ENCODE results near the gene TMEM163. TPM values are rescaled to one million over a fixed set of nuclear protein-coding genes. Genes with fewer than 3 reads are reported as not detected.

TMEM163 gene
- total and polyA plus RNA-seq, 2 of the 13 experiments (the other 11 are each of a cell fraction or from before 2014, with no cell fraction given), result 0.05 TPM; not detected in 1

GRCh38 chr2:134677856-134678756 lies 40.7 kb downstream of the TMEM163 start:
- no peaks in the 10 kb centered on the region for H3K79me2 ChIP-seq (ENCODE audit: insufficient read depth, low read length)
- peaks cover 1 to 38% of the 10 kb centered on the region in 2 experiments; a peak in 3 of 5 replicates for H3K27me3 ChIP-seq (ENCODE audit: control insufficient read depth in 1 of 2, insufficient read depth in 2 of 2, low read length in 2 of 2)
- H3K27ac ChIP-seq (ENCODE audit: extremely low read length, insufficient read depth, low read length), result no peak overlapping the region
- ATAC-seq (peak; percentile 65), DNase-seq (ENCODE audit: low spot score) (no peak), FAIRE-seq (no peak)
- CTCF ChIA-PET (ENCODE audit: low intra/inter-chr PET ratio, low total read pairs), result no interaction called here
- no peak overlapping the region for H3K9ac ChIP-seq (ENCODE audit: insufficient read depth, low read depth, low read length)
- H3K9me3 ChIP-seq (ENCODE audit: low read length), result no peaks in the 10 kb centered on the region
- TF ChIP-seq MAX (IDR thresholded peaks at IDR 0.05), result 0 out of 2 replicates have a peak, but pooled peaks have one; percentile 37
- 0 out of 2 replicates have a peak, but pooled peaks have one; percentile 13 for TF ChIP-seq SALL1 (CRISPR knock-in tag; IDR thresholded peaks at IDR 0.05)
- TF ChIP-seq NFAT5 (CRISPR knock-in tag; IDR thresholded peaks at IDR 0.05), result no peak
- 0 out of 2 replicates have a peak, but pooled peaks have one; percentile 17 for TF ChIP-seq HNF1B (CRISPR knock-in tag; IDR thresholded peaks at IDR 0.05)
- no peak overlapping the region for H3K4me3 ChIP-seq (replicated peaks in 1 of 3; ENCODE audit: insufficient read depth in 1 of 3, low read depth in 2 of 3, low read length in 3 of 3)
- WGBS (ENCODE audit: low lambda C conversion rate), result 13% methylated on average over 20 of the region's 20 CpGs
- intact Hi-C loops (cut with micrococcal nuclease; ENCODE audit: unreplicated experiment) (no loop called here), in situ Hi-C loops (cut with HindIII; ENCODE audit: extremely low pct_ligation_motif_present, low pct_unique_long_range_greater_than_20kb) (no loop called here)
- H2AFZ ChIP-seq (ENCODE audit: low read length), result no peak overlapping the region
- BruUV-seq (replicated peaks), result no TSS peak
- H3K4me1 ChIP-seq (ENCODE audit: insufficient read depth, low read length), result no peaks in the 10 kb centered on the region
- POLR2A ChIA-PET, result no interaction called here
- no peak overlapping the region for H3K4me2 ChIP-seq (ENCODE audit: low read depth, low read length)
- H4K20me1 ChIP-seq (ENCODE audit: insufficient read depth, low read length), result no peaks in the 10 kb centered on the region
- no peaks in the 10 kb centered on the region for H3K36me3 ChIP-seq (replicated peaks in 1 of 2; ENCODE audit: control insufficient read depth in 1 of 2, insufficient read depth in 2 of 2, low read length in 2 of 2)

All from HepG2 (cell line).